Ectodermal cell (in vitro differentiated cells): ENCODE measurements around the gene AJM1.
A peak's percentile ranks its signal among the peaks of the same experiment; 100 is the strongest.
"Not testable (repeated sequence)": the region's sequence is repeated elsewhere in the genome, so short reads cannot be mapped to it uniquely, and the experiment has no call there.

ENCODE experiments used
- H3K27ac ChIP-seq: 2 replicates; pipeline ENCODE4 v1.7.0; 2013; ENCODE audit warnings: mild to moderate bottlenecking, low read depth, low read length; ENCODE audit not compliant: insufficient read depth, poor library complexity, severe bottlenecking
- H3K27me3 ChIP-seq: 2 replicates; pipeline ENCODE4 v1.7.0; 2013; ENCODE audit warnings: mild to moderate bottlenecking, low read length; ENCODE audit not compliant: insufficient read depth, control insufficient read depth, poor library complexity, severe bottlenecking
- H3K36me3 ChIP-seq: one replicate; pipeline ENCODE4 v1.7.0; 2013; ENCODE audit warnings: low read length; ENCODE audit not compliant: control insufficient read depth, insufficient read depth
- H3K4me1 ChIP-seq: one replicate; pipeline ENCODE4 v1.7.0; 2013; ENCODE audit warnings: low read length; ENCODE audit not compliant: control insufficient read depth, insufficient read depth
- H3K4me3 ChIP-seq: 2 replicates; pipeline ENCODE4 v1.7.0; 2013; ENCODE audit warnings: low read depth, low read length, control low read depth; ENCODE audit not compliant: insufficient read depth
- H3K9me3 ChIP-seq: 2 replicates; pipeline ENCODE4 v1.7.0; 2013; ENCODE audit warnings: mild to moderate bottlenecking, low read length, moderate library complexity; ENCODE audit not compliant: control insufficient read depth
- WGBS, 2 experiments: methylation state at CpG; one replicate each; pipeline ENCODE4 v1.1.7; 2013; ENCODE audit warnings: missing lambda C conversion rate in 2 of 2; 5-methylcytosine and 5-hydroxymethylcytosine counted together

The AJM1 gene

GRCh38 chr9:136833381-136834048, 8.8 kb upstream of the AJM1 start:
- H3K27me3 ChIP-seq, H3K9me3 ChIP-seq, H3K27ac ChIP-seq, H3K4me3 ChIP-seq, H3K4me1 ChIP-seq: not testable (repeated sequence)
- WGBS, 2 experiments: 90 to 93% methylated on average over 16 of the region's 16 CpGs
- peaks cover 34% of the 10 kb centered on the region for H3K36me3 ChIP-seq

GRCh38 chr9:136835162-136835931, 6.9 kb upstream of the AJM1 start:
- WGBS, 2 experiments: 95 to 96% methylated on average over 36 of the region's 36 CpGs
- H3K9me3 ChIP-seq: no peaks in the 10 kb centered on the region
- no peak overlapping the region for H3K4me3 ChIP-seq
- H3K36me3 ChIP-seq: peaks cover 20% of the 10 kb centered on the region
- H3K27me3 ChIP-seq: no peaks in the 10 kb centered on the region
- H3K4me1 ChIP-seq: peaks cover 16% of the 10 kb centered on the region
- H3K27ac ChIP-seq: no peak overlapping the region

GRCh38 chr9:136835932-136836904, 6.1 kb upstream of the AJM1 start:
- Histone ChIP-seq H3K4me3 (no peak overlapping the region), H3K27ac (no peak overlapping the region), H3K4me1 (peaks cover 24% of the 10 kb centered on the region), H3K36me3 (peaks cover 17% of the 10 kb centered on the region), H3K9me3 (no peaks in the 10 kb centered on the region), H3K27me3 (no peaks in the 10 kb centered on the region)
- 91% methylated on average over 21 of the region's 21 CpGs for WGBS, 2 experiments

- H3K9me3 ChIP-seq: no peaks in the 10 kb centered on the region
- H3K4me3 ChIP-seq: no peak overlapping the region
- no peaks in the 10 kb centered on the region for H3K27me3 ChIP-seq
- 92 to 93% methylated on average over 27 of the region's 27 CpGs for WGBS, 2 experiments
- peaks cover 35% of the 10 kb centered on the region for H3K4me1 ChIP-seq
- H3K27ac ChIP-seq: no peak overlapping the region
- peaks cover 10% of the 10 kb centered on the region for H3K36me3 ChIP-seq
Observed at GRCh38 chr9:136837146-136837855, 5.0 kb upstream of the AJM1 start.

- 95 to 96% methylated on average over 15 of the region's 15 CpGs for WGBS, 2 experiments
Observed at GRCh38 chr9:136837856-136838277, 4.4 kb upstream of the AJM1 start.

GRCh38 chr9:136838314-136839228, 3.7 kb upstream of the AJM1 start:
- H3K27ac ChIP-seq: no peak overlapping the region
- no peaks in the 10 kb centered on the region for H3K9me3 ChIP-seq
- no peak overlapping the region for H3K4me3 ChIP-seq
- H3K27me3 ChIP-seq: no peaks in the 10 kb centered on the region
- 93% methylated on average over 29 of the region's 29 CpGs for WGBS, 2 experiments
- H3K4me1 ChIP-seq: peaks cover 41% of the 10 kb centered on the region
- peaks cover 9% of the 10 kb centered on the region for H3K36me3 ChIP-seq

More at GRCh38 chr9:136837856-136838277, 4.4 kb upstream of the AJM1 start:
- not testable (repeated sequence) for H3K9me3 ChIP-seq, H3K27ac ChIP-seq, H3K4me3 ChIP-seq, H3K27me3 ChIP-seq, H3K36me3 ChIP-seq
- H3K4me1 ChIP-seq: peaks cover 38% of the 10 kb centered on the region

- Histone ChIP-seq H3K4me3 (no peak overlapping the region), H3K9me3 (no peaks in the 10 kb centered on the region), H3K36me3 (peaks cover 9% of the 10 kb centered on the region), H3K27me3 (peaks cover 7% of the 10 kb centered on the region), H3K4me1 (peaks cover 41% of the 10 kb centered on the region), H3K27ac (no peak overlapping the region)
- 90 to 92% methylated on average over 36 of the region's 36 CpGs for WGBS, 2 experiments
Observed at GRCh38 chr9:136839229-136840139, 2.8 kb upstream of the AJM1 start.

GRCh38 chr9:136840140-136840876, 2.0 kb upstream of the AJM1 start:
- H3K4me1 ChIP-seq: peaks cover 41% of the 10 kb centered on the region
- H3K27me3 ChIP-seq: peaks cover 13% of the 10 kb centered on the region
- 72 to 76% methylated on average over 32 of the region's 32 CpGs for WGBS, 2 experiments
- peak overlapping the region; percentile 50 for H3K27ac ChIP-seq
- H3K4me3 ChIP-seq: no peak overlapping the region
- peaks cover 9% of the 10 kb centered on the region for H3K36me3 ChIP-seq
- H3K9me3 ChIP-seq: no peaks in the 10 kb centered on the region
